SK-N-SH treated with all-trans-retinoic acid at 6 μM for 48 hours (cell line): ENCODE results near the gene NTPCR.

Experiments
- ZC3H10 ChIP-seq: fragments of 250-450 bp; sonication (Bioruptor Pico); IDR thresholded peaks from 2 replicates; pipeline ENCODE4 v1.5.1; 2021; ENCODE audit warnings: mild to moderate bottlenecking, moderate library complexity
- ZFP3 ChIP-seq: fragments of 250-450 bp; sonication (Bioruptor Pico); IDR thresholded peaks from 2 replicates; pipeline ENCODE4 v1.5.0; 2020; ENCODE audit warnings: mild to moderate bottlenecking, moderate library complexity
- TF ChIP-seq, protein P1 (sequence below): fragments of 250-450 bp; sonication (Bioruptor Pico); IDR thresholded peaks from 2 replicates; pipeline ENCODE4 v1.5.1; 2021; ENCODE audit warnings: mild to moderate bottlenecking, moderate library complexity

DNA sequence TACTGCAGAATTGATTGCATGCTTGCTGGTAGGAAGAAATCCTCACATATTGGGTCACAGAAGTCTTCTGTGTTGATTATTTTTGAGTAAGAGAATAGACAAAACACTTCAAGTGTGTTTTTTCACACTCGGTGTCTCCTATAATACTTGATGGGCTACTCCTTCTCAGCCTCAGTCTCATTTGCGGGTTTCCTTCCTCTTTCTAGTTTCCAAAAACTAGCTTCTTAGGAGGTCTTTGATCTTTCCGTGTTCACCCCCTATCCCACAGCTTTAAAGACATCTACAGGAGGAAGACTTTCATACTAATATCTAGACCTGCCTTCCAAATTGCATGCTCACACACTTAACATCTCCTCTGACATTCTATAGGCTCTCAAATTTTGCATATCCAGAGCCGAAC is 40.7 kb upstream of the NTPCR start:
- TF ChIP-seq ZFP3 (CRISPR knock-in tag) (no peak), ZC3H10 (CRISPR knock-in tag) (no peak)
- TF ChIP-seq, protein P1, sequence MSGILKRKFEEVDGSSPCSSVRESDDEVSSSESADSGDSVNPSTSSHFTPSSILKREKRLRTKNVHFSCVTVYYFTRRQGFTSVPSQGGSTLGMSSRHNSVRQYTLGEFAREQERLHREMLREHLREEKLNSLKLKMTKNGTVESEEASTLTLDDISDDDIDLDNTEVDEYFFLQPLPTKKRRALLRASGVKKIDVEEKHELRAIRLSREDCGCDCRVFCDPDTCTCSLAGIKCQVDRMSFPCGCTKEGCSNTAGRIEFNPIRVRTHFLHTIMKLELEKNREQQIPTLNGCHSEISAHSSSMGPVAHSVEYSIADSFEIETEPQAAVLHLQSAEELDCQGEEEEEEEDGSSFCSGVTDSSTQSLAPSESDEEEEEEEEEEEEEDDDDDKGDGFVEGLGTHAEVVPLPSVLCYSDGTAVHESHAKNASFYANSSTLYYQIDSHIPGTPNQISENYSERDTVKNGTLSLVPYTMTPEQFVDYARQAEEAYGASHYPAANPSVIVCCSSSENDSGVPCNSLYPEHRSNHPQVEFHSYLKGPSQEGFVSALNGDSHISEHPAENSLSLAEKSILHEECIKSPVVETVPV (CRISPR knock-in tag) = no peak
